AG09319 (cell line): ENCODE measurements around the gene KANSL1L.

Experiments
- DNase-seq: peaks from one replicate; pipeline ENCODE4 v3.0.0-alpha.2; 2010; ENCODE audit warnings: low read depth; ENCODE audit errors: extremely low read depth
- CTCF ChIP-seq: IDR thresholded peaks from 2 replicates; pipeline ENCODE4 v1.5.1; 2011; ENCODE audit warnings: low read depth, mild to moderate bottlenecking, inconsistent platforms, low read length, moderate library complexity

KANSL1L gene

GRCh38 chr2:210157526-210157925 is 13.7 kb downstream of the KANSL1L start:
- TF ChIP-seq CTCF: no peak
- DNase-seq: no peak

GRCh38 chr2:210147614-210148013 is 23.6 kb downstream of the KANSL1L start:
- no peak for TF ChIP-seq CTCF
- DNase-seq: no peak

GRCh38 chr2:210132239-210132638 is 39.0 kb downstream of the KANSL1L start:
- TF ChIP-seq CTCF: no peak
- no peak for DNase-seq

- DNase-seq: no peak
- TF ChIP-seq CTCF: no peak
Observed at GRCh38 chr2:210128961-210129360, 42.2 kb downstream of the KANSL1L start.

GRCh38 chr2:210113614-210114235 is 57.5 kb downstream of the KANSL1L start:
- DNase-seq: no peak
- TF ChIP-seq CTCF: no peak

GRCh38 chr2:210112871-210113270 is 58.3 kb downstream of the KANSL1L start:
- no peak for TF ChIP-seq CTCF
- no peak for DNase-seq

- TF ChIP-seq CTCF: no peak
Observed at GRCh38 chr2:210099940-210100339, 71.3 kb downstream of the KANSL1L start.

More at GRCh38 chr2:210099940-210100339, 71.3 kb downstream of the KANSL1L start:
- no peak for DNase-seq
